Thoracic aorta (tissue), 2 donors: Measurements from ENCODE around the gene ABLIM2. TPM values are rescaled to one million over a fixed set of nuclear protein-coding genes. Genes with fewer than 3 reads are reported as not detected.

ENCODE experiments used
- ATAC-seq: fragments of 150-250 bp; one replicate; pipeline ENCODE4 v1.8.0; 2017; ENCODE audit warnings: low read depth; ENCODE audit not compliant: insufficient number of reproducible peaks, low FRiP score
- DNase-seq: peaks from one replicate; pipeline ENCODE4 v3.0.0-alpha.2; 2020; ENCODE audit warnings: low spot score
- H3K27ac ChIP-seq, 2 donors: fragments of 200-600 bp; sonication (generic); 1 replicate in 1 of 2; 2 replicates in 1 of 2; pipeline ENCODE4 v1.5.1; 2016; ENCODE audit warnings: mild to moderate bottlenecking in 2 of 2, moderate library complexity in 2 of 2
- H3K27me3 ChIP-seq: fragments of 200-600 bp; sonication (generic); replicated peaks from 2 replicates; pipeline ENCODE4 v1.6.0; 2016; ENCODE audit warnings: mild to moderate bottlenecking; ENCODE audit not compliant: insufficient read depth
- H3K36me3 ChIP-seq: fragments of 200-600 bp; sonication (generic); one replicate; pipeline ENCODE4 v1.5.1; 2016
- H3K4me1 ChIP-seq, 2 donors: fragments of 200-600 bp; sonication (generic); 1 replicate in 1 of 2; 2 replicates in 1 of 2; pipeline versions ENCODE4 v1.5.1 to v1.6.0; 2016; ENCODE audit warnings: low read depth in 2 of 2, mild to moderate bottlenecking in 1 of 2; ENCODE audit not compliant: control insufficient read depth in 1 of 2
- H3K4me3 ChIP-seq: fragments of 200-600 bp; sonication (generic); 2 replicates; pipeline ENCODE4 v1.5.1; 2016; ENCODE audit warnings: mild to moderate bottlenecking
- H3K9me3 ChIP-seq: fragments of 200-600 bp; sonication (generic); 2 replicates; pipeline ENCODE4 v1.5.1; 2016
- CTCF ChIP-seq: fragments of 200-600 bp; sonication (generic); IDR thresholded peaks from one replicate; pipeline ENCODE4 v1.5.1; 2019; ENCODE audit warnings: antibody characterized with exemption
- total RNA-seq, 2 donors: library from RNA; depleted of rRNA; stranded (reverse); fragments of >200 nt; gene quantifications; one replicate each; pipeline versions ENCODE4 v1.1.0 to v1.2.3, GENCODE V29; 2016

ABLIM2 gene
- total RNA-seq, 2 donors from 2014 or later, result 25.6 to 28.6 TPM

- no peak for TF ChIP-seq CTCF
- H3K27me3 ChIP-seq, result no peaks in the 10 kb centered on the region
- ATAC-seq, result no peak
Observed at GRCh38 chr4:8179074-8179473, 20.5 kb upstream of the ABLIM2 start.

GRCh38 chr4:8177956-8178355 lies 19.3 kb upstream of the ABLIM2 start:
- Histone ChIP-seq H3K9me3 (no peaks in the 10 kb centered on the region), H3K4me1 (peaks cover 0 to 2% of the 10 kb centered on the region in 2 donors), H3K36me3 (no peaks in the 10 kb centered on the region), H3K27ac (no peak overlapping the region), H3K4me3 (no peak overlapping the region), H3K27me3 (no peaks in the 10 kb centered on the region)
- DNase-seq (no peak), ATAC-seq (no peak)
- TF ChIP-seq CTCF, result no peak

More at GRCh38 chr4:8179074-8179473, 20.5 kb upstream of the ABLIM2 start:
- Histone ChIP-seq H3K4me3 (no peak overlapping the region), H3K9me3 (no peaks in the 10 kb centered on the region), H3K36me3 (no peaks in the 10 kb centered on the region), H3K4me1 (peaks cover 0 to 8% of the 10 kb centered on the region in 2 donors), H3K27ac (no peak overlapping the region)
- no peak for DNase-seq

GRCh38 chr4:8177552-8177951 lies 18.9 kb upstream of the ABLIM2 start:
- no peaks in the 10 kb centered on the region for H3K9me3 ChIP-seq
- no peak for DNase-seq
- no peaks in the 10 kb centered on the region for H3K36me3 ChIP-seq
- TF ChIP-seq CTCF, result no peak
- H3K4me1 ChIP-seq, result no peaks in the 10 kb centered on the region
- H3K27ac ChIP-seq, result no peak overlapping the region
- no peak overlapping the region for H3K4me3 ChIP-seq
- no peaks in the 10 kb centered on the region for H3K27me3 ChIP-seq
- no peak for ATAC-seq

GRCh38 chr4:8176547-8177399 lies 18.2 kb upstream of the ABLIM2 start:
- H3K4me1 ChIP-seq, result no peaks in the 10 kb centered on the region
- no peak for DNase-seq
- no peak overlapping the region for H3K27ac ChIP-seq
- H3K36me3 ChIP-seq, result no peaks in the 10 kb centered on the region
- no peak overlapping the region for H3K4me3 ChIP-seq
- TF ChIP-seq CTCF, result peak; percentile 75
- no peaks in the 10 kb centered on the region for H3K27me3 ChIP-seq
- ATAC-seq, result no peak
- H3K9me3 ChIP-seq, result no peaks in the 10 kb centered on the region

- Histone ChIP-seq H3K27me3 (no peaks in the 10 kb centered on the region), H3K27ac (no peak overlapping the region), H3K4me3 (no peak overlapping the region), H3K4me1 (no peaks in the 10 kb centered on the region), H3K36me3 (no peaks in the 10 kb centered on the region), H3K9me3 (no peaks in the 10 kb centered on the region)
- no peak for ATAC-seq
- TF ChIP-seq CTCF, result no peak
- no peak for DNase-seq
Observed at GRCh38 chr4:8175686-8176085, 17.1 kb upstream of the ABLIM2 start.
